Skeletal muscle tissue (tissue), 4 donors: ENCODE results near the gene KRTAP24-1. TPM values are rescaled to one million over a fixed set of nuclear protein-coding genes. Genes with fewer than 3 reads are reported as not detected.

ENCODE experiments used
- H3K27ac ChIP-seq: one replicate; pipeline ENCODE4 v1.7.0; 2013; ENCODE audit warnings: mild to moderate bottlenecking, low read depth, low read length, inconsistent platforms
- H3K27me3 ChIP-seq, 3 donors: one replicate each; pipeline ENCODE4 v1.7.0; 2013; ENCODE audit warnings: low read length in 3 of 3; ENCODE audit not compliant: control insufficient read depth in 3 of 3, insufficient read depth in 3 of 3
- H3K36me3 ChIP-seq, 3 donors: one replicate each; pipeline ENCODE4 v1.7.0; 2013; ENCODE audit warnings: low read length in 3 of 3; ENCODE audit not compliant: control insufficient read depth in 3 of 3, insufficient read depth in 3 of 3
- H3K4me1 ChIP-seq, 3 donors: one replicate each; pipeline ENCODE4 v1.7.0; 2013; ENCODE audit warnings: low read length in 3 of 3, mild to moderate bottlenecking in 3 of 3; ENCODE audit not compliant: control insufficient read depth in 3 of 3, insufficient read depth in 3 of 3
- H3K4me3 ChIP-seq, 3 donors: one replicate each; pipeline ENCODE4 v1.7.0; 2013; ENCODE audit warnings: low read length in 3 of 3
- H3K9ac ChIP-seq, 3 donors: one replicate each; pipeline ENCODE4 v1.7.0; 2013; ENCODE audit warnings: low read length in 3 of 3, mild to moderate bottlenecking in 3 of 3, moderate library complexity in 2 of 3, low read depth in 1 of 3
- H3K9me3 ChIP-seq, 3 donors: one replicate each; pipeline ENCODE4 v1.7.0; 2013; ENCODE audit warnings: low read length in 3 of 3; ENCODE audit not compliant: control insufficient read depth in 3 of 3
- total RNA-seq: library from RNA; depleted of rRNA; stranded (reverse); fragments of >200 nt; gene quantifications from one replicate; pipeline ENCODE4 v1.2.3, GENCODE V29; 2014
- donor health status: Osteomylitis.

Gene KRTAP24-1
- total RNA-seq, 1 donor from 2014 or later = not detected

- H3K27ac ChIP-seq = no peak overlapping the region
- H3K4me3 ChIP-seq = no peak overlapping the region
- H3K27me3 ChIP-seq = no peaks in the 10 kb centered on the region
- no peaks in the 10 kb centered on the region for H3K36me3 ChIP-seq
- H3K4me1 ChIP-seq = no peaks in the 10 kb centered on the region
- H3K9ac ChIP-seq = no peak overlapping the region
- no peaks in the 10 kb centered on the region for H3K9me3 ChIP-seq
These were observed 12.8 kb downstream of the KRTAP24-1 start for GRCh38 chr21:30269803-30270530.

- H3K4me3 ChIP-seq = no peak overlapping the region
- H3K27me3 ChIP-seq = no peaks in the 10 kb centered on the region
- H3K9ac ChIP-seq = no peak overlapping the region
- H3K27ac ChIP-seq = no peak overlapping the region
- no peaks in the 10 kb centered on the region for H3K36me3 ChIP-seq
- no peaks in the 10 kb centered on the region for H3K9me3 ChIP-seq
- H3K4me1 ChIP-seq = no peaks in the 10 kb centered on the region
These were observed 14.0 kb downstream of the KRTAP24-1 start for GRCh38 chr21:30268608-30269197.

GRCh38 chr21:30257773-30258172, 25.0 kb downstream of the KRTAP24-1 start:
- no peak overlapping the region for H3K27ac ChIP-seq
- H3K4me1 ChIP-seq = no peaks in the 10 kb centered on the region
- no peaks in the 10 kb centered on the region for H3K9me3 ChIP-seq

GRCh38 chr21:30256100-30256499, 26.6 kb downstream of the KRTAP24-1 start:
- Histone ChIP-seq H3K36me3 (no peaks in the 10 kb centered on the region), H3K9me3 (peaks cover 0 to 2% (median 0%) of the 10 kb centered on the region in 3 donors), H3K9ac (no peak overlapping the region), H3K27ac (no peak overlapping the region), H3K4me3 (no peak overlapping the region), H3K27me3 (no peaks in the 10 kb centered on the region), H3K4me1 (no peaks in the 10 kb centered on the region)

More at GRCh38 chr21:30257773-30258172, 25.0 kb downstream of the KRTAP24-1 start:
- Histone ChIP-seq H3K4me3 (no peak overlapping the region), H3K27me3 (no peaks in the 10 kb centered on the region), H3K36me3 (no peaks in the 10 kb centered on the region), H3K9ac (no peak overlapping the region)

GRCh38 chr21:30255679-30256078, 27.1 kb downstream of the KRTAP24-1 start:
- H3K9ac ChIP-seq = no peak overlapping the region
- no peaks in the 10 kb centered on the region for H3K4me1 ChIP-seq
- peaks cover 0 to 2% (median 0%) of the 10 kb centered on the region in 3 donors for H3K9me3 ChIP-seq
- H3K27ac ChIP-seq = no peak overlapping the region
- H3K36me3 ChIP-seq = no peaks in the 10 kb centered on the region
- no peak overlapping the region for H3K4me3 ChIP-seq
- H3K27me3 ChIP-seq = no peaks in the 10 kb centered on the region

- Histone ChIP-seq H3K27me3 (no peaks in the 10 kb centered on the region), H3K9me3 (peaks cover 0 to 2% (median 0%) of the 10 kb centered on the region in 3 donors), H3K36me3 (no peaks in the 10 kb centered on the region), H3K4me1 (no peaks in the 10 kb centered on the region), H3K4me3 (no peak overlapping the region), H3K27ac (no peak overlapping the region), H3K9ac (no peak overlapping the region)
These were observed 31.0 kb downstream of the KRTAP24-1 start for GRCh38 chr21:30251781-30252180.

GRCh38 chr21:30249936-30250335, 32.8 kb downstream of the KRTAP24-1 start:
- Histone ChIP-seq H3K36me3 (no peaks in the 10 kb centered on the region), H3K9me3 (peaks cover 0 to 2% (median 0%) of the 10 kb centered on the region in 3 donors), H3K9ac (no peak overlapping the region), H3K27ac (no peak overlapping the region), H3K4me3 (no peak overlapping the region), H3K27me3 (no peaks in the 10 kb centered on the region), H3K4me1 (no peaks in the 10 kb centered on the region)

GRCh38 chr21:30248844-30249243, 33.9 kb downstream of the KRTAP24-1 start:
- H3K4me1 ChIP-seq = no peaks in the 10 kb centered on the region
- peaks cover 0 to 2% (median 0%) of the 10 kb centered on the region in 3 donors for H3K9me3 ChIP-seq
- no peak overlapping the region for H3K4me3 ChIP-seq
- no peaks in the 10 kb centered on the region for H3K27me3 ChIP-seq
- H3K27ac ChIP-seq = no peak overlapping the region
- H3K36me3 ChIP-seq = no peaks in the 10 kb centered on the region
- no peak overlapping the region for H3K9ac ChIP-seq

- Histone ChIP-seq H3K9me3 (no peaks in the 10 kb centered on the region), H3K4me3 (no peak overlapping the region), H3K27me3 (no peaks in the 10 kb centered on the region), H3K9ac (no peak overlapping the region), H3K27ac (no peak overlapping the region), H3K36me3 (no peaks in the 10 kb centered on the region), H3K4me1 (no peaks in the 10 kb centered on the region)
These were observed 37.7 kb downstream of the KRTAP24-1 start for GRCh38 chr21:30245061-30245460.

GRCh38 chr21:30243691-30244090, 39.1 kb downstream of the KRTAP24-1 start:
- Histone ChIP-seq H3K9me3 (no peaks in the 10 kb centered on the region), H3K4me3 (no peak overlapping the region), H3K27me3 (no peaks in the 10 kb centered on the region), H3K36me3 (no peaks in the 10 kb centered on the region), H3K27ac (no peak overlapping the region), H3K9ac (no peak overlapping the region), H3K4me1 (no peaks in the 10 kb centered on the region)
